ENCODE results near the gene ACTR2.
"Not testable (repeated sequence)": the region's sequence is repeated elsewhere in the genome, so short reads cannot be mapped to it uniquely, and the experiment has no call there.

The ACTR2 gene

GRCh38 chr2:65240657-65241056, 13.0 kb downstream of the ACTR2 start:
- Histone ChIP-seq H3K9ac (no peak overlapping the region), H3K36me3 (ENCODE audit: control insufficient read depth, insufficient read depth, low read length) (no peaks in the 10 kb centered on the region), H3K4me1 (no peaks in the 10 kb centered on the region), H3K79me2 (peaks cover 41% of the 10 kb centered on the region), H3K27ac (no peak overlapping the region), H2AFZ (no peak overlapping the region), H3K9me3 (ENCODE audit: control insufficient read depth, low read length) (no peaks in the 10 kb centered on the region), H3K4me3 (ENCODE audit: low read depth, low read length) (no peak overlapping the region), H3K4me2 (ENCODE audit: low read length) (no peak overlapping the region), H3K27me3 (ENCODE audit: control insufficient read depth, insufficient read depth, low read length) (no peaks in the 10 kb centered on the region)
- no peak for TF ChIP-seq CTCF (IDR thresholded peaks at IDR 0.05)

- not testable (repeated sequence) for H3K27ac ChIP-seq; H3K9me3 ChIP-seq (ENCODE audit: control insufficient read depth, low read length); H3K27me3 ChIP-seq (ENCODE audit: control insufficient read depth, insufficient read depth, low read length); H3K36me3 ChIP-seq (ENCODE audit: control insufficient read depth, insufficient read depth, low read length); H3K9ac ChIP-seq; H3K4me2 ChIP-seq (ENCODE audit: low read length); H2AFZ ChIP-seq; H3K4me1 ChIP-seq; H3K4me3 ChIP-seq (ENCODE audit: low read depth, low read length)
- peaks cover 37% of the 10 kb centered on the region for H3K79me2 ChIP-seq
Observed at GRCh38 chr2:65244452-65244851, 16.8 kb downstream of the ACTR2 start.

GRCh38 chr2:65252640-65253039, 25.0 kb downstream of the ACTR2 start:
- Histone ChIP-seq H3K4me2 (ENCODE audit: low read length) (no peak overlapping the region), H3K36me3 (ENCODE audit: control insufficient read depth, insufficient read depth, low read length) (no peaks in the 10 kb centered on the region), H3K9ac (no peak overlapping the region), H3K9me3 (ENCODE audit: control insufficient read depth, low read length) (no peaks in the 10 kb centered on the region), H3K79me2 (peaks cover 14% of the 10 kb centered on the region), H2AFZ (no peak overlapping the region), H3K27me3 (ENCODE audit: control insufficient read depth, insufficient read depth, low read length) (no peaks in the 10 kb centered on the region), H3K27ac (no peak overlapping the region), H3K4me3 (ENCODE audit: low read depth, low read length) (no peak overlapping the region), H3K4me1 (no peaks in the 10 kb centered on the region)
- TF ChIP-seq CTCF (IDR thresholded peaks at IDR 0.05): no peak

- no peak overlapping the region for H3K27ac ChIP-seq
Observed at GRCh38 chr2:65255356-65255755, 27.7 kb downstream of the ACTR2 start.

GRCh38 chr2:65256054-65256453, 28.4 kb downstream of the ACTR2 start:
- no peak for TF ChIP-seq CTCF (IDR thresholded peaks at IDR 0.05)
- H3K27me3 ChIP-seq (ENCODE audit: control insufficient read depth, insufficient read depth, low read length): no peaks in the 10 kb centered on the region
- H3K36me3 ChIP-seq (ENCODE audit: control insufficient read depth, insufficient read depth, low read length): no peaks in the 10 kb centered on the region

More at GRCh38 chr2:65255356-65255755, 27.7 kb downstream of the ACTR2 start:
- no peaks in the 10 kb centered on the region for H3K27me3 ChIP-seq (ENCODE audit: control insufficient read depth, insufficient read depth, low read length)
- no peak overlapping the region for H3K4me3 ChIP-seq (ENCODE audit: low read depth, low read length)
- peaks cover 2% of the 10 kb centered on the region for H3K79me2 ChIP-seq
- no peak overlapping the region for H3K9ac ChIP-seq
- H2AFZ ChIP-seq: no peak overlapping the region
- no peaks in the 10 kb centered on the region for H3K4me1 ChIP-seq
- no peaks in the 10 kb centered on the region for H3K9me3 ChIP-seq (ENCODE audit: control insufficient read depth, low read length)
- H3K4me2 ChIP-seq (ENCODE audit: low read length): no peak overlapping the region
- H3K36me3 ChIP-seq (ENCODE audit: control insufficient read depth, insufficient read depth, low read length): no peaks in the 10 kb centered on the region
- no peak for TF ChIP-seq CTCF (IDR thresholded peaks at IDR 0.05)

GRCh38 chr2:65257866-65258265, 30.2 kb downstream of the ACTR2 start:
- H3K36me3 ChIP-seq (ENCODE audit: control insufficient read depth, insufficient read depth, low read length); H3K9ac ChIP-seq; H2AFZ ChIP-seq; H3K79me2 ChIP-seq; H3K4me3 ChIP-seq (ENCODE audit: low read depth, low read length); H3K27ac ChIP-seq; H3K4me1 ChIP-seq; H3K27me3 ChIP-seq (ENCODE audit: control insufficient read depth, insufficient read depth, low read length); H3K4me2 ChIP-seq (ENCODE audit: low read length); H3K9me3 ChIP-seq (ENCODE audit: control insufficient read depth, low read length): not testable (repeated sequence)

More at GRCh38 chr2:65256054-65256453, 28.4 kb downstream of the ACTR2 start:
- Histone ChIP-seq H3K27ac (no peak overlapping the region), H3K4me2 (ENCODE audit: low read length) (no peak overlapping the region), H3K9ac (no peak overlapping the region), H2AFZ (no peak overlapping the region), H3K4me1 (no peaks in the 10 kb centered on the region), H3K79me2 (peaks cover 2% of the 10 kb centered on the region), H3K4me3 (ENCODE audit: low read depth, low read length) (no peak overlapping the region), H3K9me3 (ENCODE audit: control insufficient read depth, low read length) (no peaks in the 10 kb centered on the region)
